GM18867 (cell line): ENCODE measurements around the gene SORBS1.

Experiments
- ATAC-seq: cut with Tn5 transposase; IDR thresholded peaks from one replicate; pipeline ENCODE4 v1.9.1; 2021; ENCODE audit warnings: mild to moderate bottlenecking, moderate library complexity; ENCODE audit not compliant: unreplicated experiment

The SORBS1 gene

DNA sequence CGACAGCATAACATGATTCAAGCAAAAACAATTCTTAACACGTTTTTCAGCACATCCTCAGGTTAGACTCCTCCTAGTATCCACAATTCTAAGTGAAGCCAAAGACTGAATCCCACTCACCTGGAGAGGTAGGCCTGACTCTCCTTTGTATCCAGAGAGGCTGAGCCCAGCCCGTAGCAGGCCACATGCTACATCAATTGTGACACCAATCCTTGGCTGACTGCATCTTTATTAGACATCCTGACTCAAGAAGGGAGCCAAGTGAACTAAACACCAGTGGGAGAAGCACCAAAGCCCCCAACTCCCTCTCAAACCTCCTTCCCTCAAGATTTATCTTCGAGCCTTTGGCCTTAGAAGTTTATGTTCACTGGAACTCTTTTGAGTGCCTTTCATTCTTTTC is 144.9 kb downstream of the SORBS1 start:
- no peak for ATAC-seq

DNA sequence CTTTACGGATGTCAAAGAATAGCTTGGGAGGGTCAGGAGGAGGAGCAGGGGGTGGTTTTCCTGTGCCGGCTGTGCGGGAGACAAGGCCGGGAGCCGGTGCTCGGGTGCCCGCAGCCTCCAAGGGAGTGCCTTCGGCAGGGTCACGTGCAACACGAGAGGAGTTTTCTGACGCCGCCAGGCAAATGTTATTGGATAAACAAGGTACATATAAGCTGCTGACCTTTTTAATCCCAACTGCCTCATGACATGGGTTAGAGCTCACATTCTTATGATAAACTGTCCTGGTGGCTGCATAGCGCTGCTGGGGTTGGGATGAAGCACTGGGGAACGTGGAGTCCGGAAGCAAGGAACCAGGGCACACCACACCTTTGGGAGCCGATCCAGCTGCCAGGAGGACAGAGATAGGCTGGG is 145.5 kb downstream of the SORBS1 start:
- no peak for ATAC-seq

GRCh38 chr10:95414844-95415485 is 146.2 kb downstream of the SORBS1 start:
- no peak for ATAC-seq

DNA sequence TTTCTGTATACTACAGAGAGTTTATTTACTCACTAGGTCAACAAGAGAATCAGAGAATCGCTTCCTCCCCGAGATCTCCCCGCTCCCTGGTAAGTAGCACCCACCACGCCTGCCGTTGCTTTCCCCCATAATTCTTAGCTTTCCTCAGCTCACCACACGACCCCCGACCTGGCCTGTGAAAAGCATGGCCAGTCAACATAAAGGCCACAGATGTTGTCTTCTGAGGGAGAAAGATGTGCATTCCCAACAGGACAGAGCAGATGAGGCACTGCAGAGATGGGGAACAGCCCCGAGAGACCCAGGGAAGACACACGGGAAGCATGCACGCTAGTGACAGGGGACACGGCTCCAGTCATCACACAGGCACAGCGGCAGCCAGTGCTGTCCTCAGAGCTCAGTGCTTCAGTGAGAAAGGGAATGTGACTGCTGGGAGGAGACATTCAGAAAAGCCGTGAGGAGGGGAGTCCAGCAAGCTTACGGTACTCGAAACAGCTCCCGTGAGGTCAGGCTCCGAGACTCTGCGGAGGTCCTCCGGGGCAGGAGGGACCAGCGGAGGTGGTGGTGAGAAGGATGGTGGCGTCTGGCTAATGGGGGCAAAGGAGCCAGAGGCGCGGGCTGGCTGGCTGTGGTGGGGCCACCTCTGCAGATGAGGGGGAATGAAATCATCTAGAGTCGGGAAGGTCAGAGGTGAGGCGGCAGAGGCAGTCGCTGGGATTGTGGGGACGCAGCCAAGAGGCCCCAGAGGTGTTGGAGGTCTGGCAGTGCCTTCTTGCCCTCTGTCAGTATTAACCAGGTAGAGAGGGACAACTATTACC is 146.9 kb downstream of the SORBS1 start:
- no peak for ATAC-seq

- no peak for ATAC-seq
Observed at GRCh38 chr10:95413588-95413987, 147.6 kb downstream of the SORBS1 start.

GRCh38 chr10:95411635-95412034 is 149.5 kb downstream of the SORBS1 start:
- no peak for ATAC-seq

- no peak for ATAC-seq
Observed at GRCh38 chr10:95408983-95409873, 151.9 kb downstream of the SORBS1 start.

DNA sequence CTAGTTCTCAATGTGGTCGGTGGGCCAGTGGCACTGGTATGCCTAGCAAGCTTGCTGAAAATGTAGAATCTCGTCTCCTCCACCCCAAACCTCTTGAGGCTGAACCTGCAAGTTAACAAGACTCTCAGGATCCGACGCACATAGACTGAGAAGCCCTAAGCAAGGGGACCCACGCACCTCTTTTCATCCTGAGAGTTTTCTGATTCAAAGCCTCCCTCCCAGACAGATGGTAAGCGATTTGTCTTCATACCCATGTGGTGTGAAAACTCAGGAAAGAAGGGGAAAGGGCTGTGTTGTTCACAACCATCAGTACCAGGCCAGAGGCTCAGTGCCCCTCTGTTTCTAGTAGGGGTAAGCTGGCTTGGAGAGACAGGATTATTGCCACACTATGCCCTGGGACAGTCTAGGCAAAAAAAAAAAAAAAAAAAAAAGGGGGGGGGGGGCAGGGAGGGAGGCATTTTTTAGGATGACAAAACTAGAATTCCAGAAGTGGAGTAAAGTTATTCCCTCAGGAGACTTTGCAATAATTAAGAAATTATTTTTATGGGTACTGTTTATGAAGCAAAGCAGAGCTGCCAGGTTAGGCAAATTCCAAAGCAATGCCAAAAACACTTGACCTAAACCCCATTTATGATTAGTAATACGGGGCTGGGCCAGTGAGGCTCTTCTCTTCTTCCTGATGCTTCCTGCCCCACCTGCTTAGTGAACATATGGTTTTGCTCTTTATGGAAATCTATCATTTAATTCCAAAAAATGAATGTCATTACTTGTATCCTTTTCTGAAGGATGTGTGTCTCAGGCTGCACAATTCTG is 152.8 kb downstream of the SORBS1 start:
- no peak for ATAC-seq

DNA sequence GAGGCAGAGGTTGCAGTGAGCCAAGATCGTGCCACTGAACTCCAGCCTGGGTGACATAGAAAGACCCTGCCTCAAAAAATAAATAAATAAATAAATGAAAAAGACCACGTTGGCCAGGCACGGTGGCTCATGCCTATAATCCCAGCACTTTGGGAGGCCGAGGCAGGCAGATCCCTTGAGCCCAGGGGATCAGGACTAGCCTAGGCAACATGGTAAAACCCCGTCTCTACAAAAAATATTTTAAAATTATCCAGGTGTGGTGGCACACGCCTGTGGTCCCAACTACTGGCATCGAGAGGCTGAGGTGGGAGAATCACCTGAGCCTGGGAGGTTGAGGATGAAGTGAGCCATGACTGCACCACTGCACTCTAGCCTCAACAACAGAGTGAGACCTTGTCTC is 153.6 kb downstream of the SORBS1 start:
- no peak for ATAC-seq

DNA sequence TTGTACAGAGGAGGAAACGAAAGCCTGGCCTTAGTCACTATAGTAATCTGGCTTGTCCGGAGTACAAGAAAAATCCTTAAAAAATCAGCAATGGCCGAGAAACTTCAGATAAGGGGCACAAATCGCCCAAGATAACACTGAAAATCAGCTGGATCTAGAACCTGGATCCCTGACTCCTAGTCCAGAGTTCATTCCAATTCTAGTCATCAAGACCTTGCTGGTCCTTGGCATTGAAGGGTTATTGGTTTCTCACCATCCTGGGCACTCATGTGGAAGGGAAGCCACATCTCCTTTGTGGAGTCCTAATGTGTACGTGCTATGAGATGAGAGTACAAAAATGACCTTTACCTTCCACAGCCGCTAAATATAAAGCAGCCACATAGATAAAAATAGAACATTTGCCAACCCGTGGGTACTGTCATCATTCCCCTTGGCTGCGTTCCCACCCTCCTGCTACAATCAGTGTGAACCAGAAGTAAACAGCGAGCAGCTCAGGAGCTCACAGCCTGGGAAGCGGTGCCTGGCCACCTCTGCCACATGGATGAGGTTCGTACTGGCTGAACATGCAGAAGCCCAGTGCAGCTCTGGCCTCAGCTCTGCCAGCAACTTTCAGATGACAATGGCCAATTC is 154.4 kb downstream of the SORBS1 start:
- no peak for ATAC-seq

- no peak for ATAC-seq
Observed at GRCh38 chr10:95405655-95406054, 155.5 kb downstream of the SORBS1 start.

DNA sequence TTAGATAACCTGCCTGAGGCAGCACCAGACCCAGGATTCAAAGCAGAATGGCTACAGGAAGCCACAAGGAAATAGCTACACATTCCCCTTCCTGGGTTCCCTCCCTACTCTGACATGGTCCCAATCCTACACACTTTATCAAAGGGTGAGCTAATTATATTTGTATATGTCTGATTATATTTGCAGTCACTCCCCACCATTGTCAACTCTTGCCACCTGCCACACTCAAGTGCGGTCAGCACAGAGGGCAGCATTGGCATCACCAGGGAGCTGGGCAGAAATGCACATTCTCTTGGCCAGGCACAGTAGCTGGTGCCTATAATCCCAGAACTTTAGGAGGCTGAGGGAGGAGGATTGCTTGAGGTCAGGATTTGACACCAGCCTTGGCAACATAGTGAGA is 156.3 kb downstream of the SORBS1 start:
- ATAC-seq: no peak

DNA sequence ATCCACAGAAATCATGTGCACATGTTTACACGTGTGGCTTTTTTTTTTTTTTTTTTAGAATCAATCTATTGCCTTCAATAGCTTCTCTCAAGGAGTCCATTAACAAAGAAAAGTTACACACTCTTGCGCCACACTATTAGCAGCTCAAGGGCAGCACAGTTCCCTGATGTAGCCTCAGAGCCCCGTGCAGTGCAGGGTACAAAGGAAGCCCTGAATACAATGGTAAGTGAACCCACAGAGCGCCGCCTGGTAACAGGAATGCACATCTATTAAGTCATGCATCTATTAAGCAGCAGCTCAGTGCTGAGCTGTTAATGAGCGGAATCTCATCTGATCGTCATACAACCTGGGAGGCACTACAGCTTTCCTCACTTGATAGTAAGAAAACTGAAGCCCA is 156.7 kb downstream of the SORBS1 start:
- ATAC-seq: no peak

DNA sequence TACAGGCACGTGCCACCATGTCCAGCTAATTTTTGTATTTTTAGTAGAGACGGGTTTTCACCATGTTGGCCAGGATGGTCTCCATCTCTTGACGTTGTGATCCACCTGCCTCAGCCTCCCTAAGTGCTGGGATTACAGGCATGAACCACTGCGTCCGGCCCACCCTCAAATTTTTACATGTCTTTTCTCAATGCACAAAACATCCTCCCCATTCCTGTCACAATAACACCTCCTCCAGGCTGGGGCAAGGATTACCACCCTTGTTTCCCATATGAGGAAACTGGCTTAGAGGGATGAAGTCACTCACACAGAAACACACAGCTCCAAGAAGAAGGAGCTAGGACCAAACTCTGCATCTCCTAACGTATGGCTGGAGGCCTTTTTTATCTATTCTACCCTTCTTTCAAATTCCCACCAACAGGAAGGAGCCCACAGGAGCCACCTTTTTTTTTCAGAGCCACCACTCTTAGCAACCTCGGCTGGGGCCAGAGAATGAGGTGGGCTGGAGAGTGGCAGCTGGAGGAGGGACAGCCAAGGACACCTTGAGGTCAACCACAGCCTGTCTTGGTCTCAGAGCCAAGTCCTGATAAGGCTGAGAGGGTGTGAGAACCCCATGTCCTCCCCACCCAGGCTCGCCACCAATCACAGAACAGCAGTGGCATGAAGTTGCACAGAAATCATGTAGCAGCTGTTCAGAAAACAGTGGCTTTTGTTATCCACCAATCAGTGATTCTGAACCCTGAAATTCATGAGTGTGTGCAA is 157.3 kb downstream of the SORBS1 start:
- no peak for ATAC-seq

- ATAC-seq: no peak
Observed at GRCh38 chr10:95401704-95402469, 159.3 kb downstream of the SORBS1 start.

- no peak for ATAC-seq
Observed at GRCh38 chr10:95400787-95401186, 160.4 kb downstream of the SORBS1 start.

- no peak for ATAC-seq
Observed at GRCh38 chr10:95399183-95399582, 162.0 kb downstream of the SORBS1 start.

DNA sequence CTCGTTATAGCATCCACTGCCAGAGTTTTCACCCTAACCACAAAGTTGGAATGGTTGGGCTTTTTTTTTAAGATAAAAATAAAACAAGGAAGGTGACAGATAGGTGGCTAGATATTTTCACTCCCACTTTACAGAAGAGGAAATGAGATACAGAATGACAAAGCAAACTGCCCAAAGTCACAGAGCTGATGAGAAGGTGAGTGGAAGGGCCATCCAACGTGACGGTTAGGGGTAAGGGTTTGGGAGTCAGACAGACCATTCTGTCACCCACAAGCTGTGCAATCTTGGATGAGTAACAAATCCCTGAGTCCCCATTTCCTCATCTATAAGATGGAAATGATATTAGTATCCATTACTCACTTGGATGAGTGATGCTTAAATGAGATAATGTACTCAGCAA is 163.4 kb downstream of the SORBS1 start:
- no peak for ATAC-seq

DNA sequence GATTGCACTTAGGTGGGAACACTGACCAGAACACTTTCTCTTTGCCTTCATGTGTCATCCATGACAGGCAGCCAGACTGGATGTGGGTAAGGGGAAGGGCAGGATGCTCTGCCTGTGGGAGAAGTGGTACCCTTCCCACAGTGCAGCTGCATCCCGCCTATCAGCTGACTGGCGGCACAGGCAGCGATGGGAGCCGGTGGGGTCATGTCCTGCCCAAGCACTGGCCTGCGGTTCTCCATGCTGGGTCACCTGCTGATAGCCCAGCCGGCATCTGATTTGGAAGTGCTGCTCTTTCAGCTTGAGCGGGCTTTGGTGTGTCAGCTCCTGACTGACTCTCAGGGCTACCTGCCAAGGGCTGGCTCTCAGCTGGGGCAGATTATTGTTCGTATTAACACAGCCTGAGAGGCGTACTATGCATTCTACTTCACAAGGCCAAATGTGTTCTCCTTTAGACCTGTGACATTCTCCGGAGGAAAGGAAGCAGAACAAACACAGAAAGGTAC is 165.2 kb downstream of the SORBS1 start:
- no peak for ATAC-seq
